NCI-H2227 treated with DMSO at 0.1 percent for 48 hours (cell line): ENCODE measurements around the gene SMYD2.

Experiments
- DNase-seq: peaks from one replicate; lab custom pipeline; 2025; lab: John Stamatoyannopoulos, UW

Gene SMYD2

DNA sequence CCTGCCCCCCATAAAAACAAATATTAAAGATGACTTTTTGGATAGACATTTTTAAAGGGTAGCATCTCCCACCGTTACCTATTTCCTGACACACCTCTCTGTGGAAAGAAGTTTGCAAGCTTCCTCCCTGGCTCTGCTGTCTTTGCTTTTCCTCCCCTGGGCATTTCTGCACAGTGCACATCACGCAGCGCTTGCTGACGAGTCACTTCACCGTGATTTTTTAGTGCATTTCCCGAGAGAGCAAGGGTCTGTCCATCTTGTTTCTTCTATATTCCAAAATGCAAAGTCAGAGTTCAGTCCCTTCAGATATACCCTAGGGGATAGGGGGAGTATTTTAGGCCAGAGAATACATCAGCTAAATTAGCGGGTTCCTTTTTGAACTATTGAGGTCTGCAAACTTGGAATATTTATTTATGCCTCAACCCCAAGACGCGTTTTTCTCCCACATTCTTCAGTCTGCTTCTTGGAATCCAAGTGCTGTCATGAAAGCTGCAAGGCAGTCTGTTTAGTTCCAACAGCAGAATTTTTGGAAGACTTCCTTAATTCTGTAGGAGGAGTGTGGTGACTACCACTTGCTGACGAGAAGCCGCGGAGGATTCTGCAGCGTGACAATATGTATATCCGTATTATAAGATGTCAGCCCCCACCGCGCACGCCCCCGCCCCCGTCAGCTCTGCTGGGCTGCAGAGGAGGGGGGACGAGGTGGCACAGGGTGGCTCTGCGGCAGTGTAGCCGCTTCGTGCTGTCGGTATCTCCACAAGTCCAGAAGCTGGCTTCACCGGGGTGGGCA is 22.4 kb downstream of the SMYD2 start:
- no peak for DNase-seq

GRCh38 chr1:214305164-214305751 is 24.3 kb downstream of the SMYD2 start:
- no peak for DNase-seq

GRCh38 chr1:214306269-214306668 is 25.3 kb downstream of the SMYD2 start:
- no peak for DNase-seq

DNA sequence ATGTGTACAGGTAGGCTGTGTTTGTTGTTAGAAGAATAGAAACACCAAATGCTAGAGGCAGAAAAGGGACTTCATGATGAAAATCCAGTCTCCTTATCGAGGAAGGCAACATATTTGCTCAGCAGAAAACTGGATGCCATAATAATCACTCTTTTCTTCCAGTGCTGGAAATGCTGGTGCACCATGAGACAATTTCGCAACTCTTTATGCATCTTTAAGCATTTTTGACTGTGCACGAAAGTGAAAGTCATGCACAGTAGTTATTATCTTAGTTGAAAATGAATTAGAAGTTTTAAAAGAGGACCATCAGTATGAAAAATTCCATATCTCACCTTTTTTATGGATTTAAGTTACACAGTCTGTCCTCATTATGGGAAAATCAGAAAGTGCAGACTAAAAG is 29.1 kb downstream of the SMYD2 start:
- no peak for DNase-seq

DNA sequence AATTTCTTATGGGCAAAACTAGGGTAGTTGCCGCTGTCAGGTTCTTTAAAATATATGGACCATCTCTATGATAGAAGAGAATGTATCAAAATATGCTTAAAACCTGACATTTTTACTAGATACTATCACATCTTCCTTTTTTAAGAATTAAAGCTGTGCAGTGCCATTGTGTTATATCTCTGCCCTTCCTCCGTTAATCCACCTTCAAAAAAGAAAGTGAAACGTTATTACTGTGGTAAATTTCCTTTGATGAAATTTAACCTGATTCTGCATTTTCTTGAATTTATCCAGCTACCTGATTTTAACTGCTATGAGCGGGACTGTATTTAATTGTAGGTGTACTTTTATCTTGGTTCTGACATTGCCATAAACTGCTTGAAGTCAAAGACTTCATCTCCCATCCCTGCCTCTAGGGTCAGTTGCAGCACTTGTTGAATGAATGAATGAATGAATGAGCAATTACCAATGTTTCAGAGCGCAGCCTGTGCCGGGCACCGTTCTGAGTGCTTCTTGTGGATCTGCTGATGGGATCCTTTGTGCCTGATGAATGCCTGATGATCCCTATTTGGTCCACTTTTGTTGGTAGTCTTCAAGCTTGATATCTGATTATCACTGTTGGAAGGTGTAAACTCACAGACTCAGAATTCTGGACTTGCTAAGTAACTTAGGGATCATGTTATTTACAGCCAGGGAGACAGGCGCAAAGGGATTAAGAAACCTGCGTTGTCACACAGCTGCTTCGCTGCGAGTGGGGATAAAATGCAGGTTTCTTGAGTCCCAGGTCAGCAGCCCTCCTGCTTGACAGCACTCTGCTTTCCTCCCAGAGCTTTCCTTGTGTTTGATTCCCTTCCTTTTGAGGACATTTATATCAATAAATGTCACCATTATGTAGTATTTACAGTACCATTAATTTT is 30.1 kb downstream of the SMYD2 start:
- no peak for DNase-seq

GRCh38 chr1:214312530-214313051 is 31.6 kb downstream of the SMYD2 start:
- no peak for DNase-seq

DNA sequence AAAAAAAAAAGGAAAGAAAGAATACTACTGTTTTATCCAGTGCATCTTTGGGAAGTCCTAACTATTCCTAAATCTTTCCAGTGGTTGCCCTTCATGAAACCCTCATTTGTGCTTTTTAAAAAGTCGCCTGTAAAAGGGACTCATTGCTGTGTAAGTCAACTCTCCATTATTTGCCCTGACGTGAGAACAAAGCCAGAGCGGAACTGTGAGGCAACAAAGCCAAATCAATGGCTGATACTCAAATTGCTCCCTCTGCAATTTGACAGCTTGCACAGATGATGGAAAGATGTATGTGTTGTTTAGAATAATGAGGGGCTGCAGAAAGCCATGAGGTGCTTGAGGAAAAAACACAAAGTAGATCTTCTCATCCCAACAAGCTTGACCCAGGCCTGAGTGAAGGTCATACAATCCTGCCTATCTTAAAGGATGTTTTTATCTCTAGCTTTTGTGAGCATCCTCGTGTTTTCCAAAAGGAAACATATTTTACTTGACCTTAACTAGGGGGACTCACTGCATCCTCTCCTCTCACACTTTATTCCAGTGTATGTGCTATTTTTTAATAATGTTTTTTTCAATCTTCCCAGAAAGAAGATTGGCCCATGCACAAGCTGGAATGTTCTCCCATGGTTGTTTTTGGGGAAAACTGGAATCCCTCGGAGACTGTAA is 33.4 kb downstream of the SMYD2 start:
- peak; percentile 59 for DNase-seq

DNA sequence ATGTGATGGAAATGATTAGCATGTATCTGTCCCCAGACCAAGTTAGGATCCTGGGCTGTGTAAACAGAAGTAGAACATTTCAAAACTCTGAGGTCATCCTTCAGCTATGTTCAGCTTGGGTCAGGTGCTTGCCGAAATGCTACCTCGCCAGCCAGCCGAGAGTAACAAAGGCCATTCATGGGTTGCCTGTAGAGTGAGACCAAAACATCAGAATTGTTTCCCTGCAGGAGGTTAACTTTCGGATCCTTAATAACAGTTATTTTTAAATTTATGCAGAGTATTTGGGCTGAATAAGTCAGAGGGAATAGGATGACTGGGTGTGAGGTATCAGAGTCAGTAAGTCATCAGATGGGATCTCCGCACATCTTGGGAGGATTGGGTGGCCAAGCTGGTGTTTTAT is 35.6 kb downstream of the SMYD2 start:
- DNase-seq: no peak

- DNase-seq: no peak
Observed at GRCh38 chr1:214317300-214317699, 36.3 kb downstream of the SMYD2 start.

DNA sequence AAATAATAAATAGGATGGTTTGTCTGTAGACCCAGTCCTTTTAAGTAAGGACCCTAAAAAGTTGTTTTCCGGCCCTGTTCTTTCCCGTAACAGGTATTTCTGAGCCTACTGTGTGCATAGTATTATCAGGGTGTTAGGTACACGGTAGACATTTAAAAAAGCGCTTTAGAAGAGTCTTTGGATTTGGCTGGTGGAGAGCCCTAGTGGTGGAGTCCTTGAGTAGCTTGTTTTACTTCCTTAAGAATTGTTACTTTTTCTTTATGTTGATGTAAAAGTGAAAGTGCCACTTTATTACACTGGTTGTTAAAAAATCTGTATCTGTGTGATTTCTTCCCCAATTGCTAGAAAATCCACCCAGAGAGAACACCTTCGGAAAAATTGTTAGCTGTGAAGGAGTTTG is 36.8 kb downstream of the SMYD2 start:
- no peak for DNase-seq

DNA sequence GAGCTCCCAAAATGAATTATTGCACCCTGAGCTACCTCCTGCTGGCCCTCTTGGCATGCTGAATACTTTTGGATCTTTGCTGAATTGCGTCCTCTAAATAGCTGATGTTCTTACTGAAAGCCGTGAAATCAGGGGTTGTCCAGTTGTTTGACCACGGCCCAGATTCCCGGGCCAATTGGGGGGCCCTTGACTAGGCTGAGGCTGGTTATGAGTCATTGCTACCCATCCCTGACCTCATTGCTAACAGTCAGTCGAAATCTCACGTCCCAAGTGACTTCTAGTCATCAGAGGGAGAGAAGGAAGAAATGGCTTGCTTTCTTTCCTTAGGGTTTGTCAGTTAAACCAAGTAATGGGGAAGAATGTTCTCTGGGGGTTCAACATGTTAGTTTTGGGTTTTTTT is 37.4 kb downstream of the SMYD2 start:
- no peak for DNase-seq

DNA sequence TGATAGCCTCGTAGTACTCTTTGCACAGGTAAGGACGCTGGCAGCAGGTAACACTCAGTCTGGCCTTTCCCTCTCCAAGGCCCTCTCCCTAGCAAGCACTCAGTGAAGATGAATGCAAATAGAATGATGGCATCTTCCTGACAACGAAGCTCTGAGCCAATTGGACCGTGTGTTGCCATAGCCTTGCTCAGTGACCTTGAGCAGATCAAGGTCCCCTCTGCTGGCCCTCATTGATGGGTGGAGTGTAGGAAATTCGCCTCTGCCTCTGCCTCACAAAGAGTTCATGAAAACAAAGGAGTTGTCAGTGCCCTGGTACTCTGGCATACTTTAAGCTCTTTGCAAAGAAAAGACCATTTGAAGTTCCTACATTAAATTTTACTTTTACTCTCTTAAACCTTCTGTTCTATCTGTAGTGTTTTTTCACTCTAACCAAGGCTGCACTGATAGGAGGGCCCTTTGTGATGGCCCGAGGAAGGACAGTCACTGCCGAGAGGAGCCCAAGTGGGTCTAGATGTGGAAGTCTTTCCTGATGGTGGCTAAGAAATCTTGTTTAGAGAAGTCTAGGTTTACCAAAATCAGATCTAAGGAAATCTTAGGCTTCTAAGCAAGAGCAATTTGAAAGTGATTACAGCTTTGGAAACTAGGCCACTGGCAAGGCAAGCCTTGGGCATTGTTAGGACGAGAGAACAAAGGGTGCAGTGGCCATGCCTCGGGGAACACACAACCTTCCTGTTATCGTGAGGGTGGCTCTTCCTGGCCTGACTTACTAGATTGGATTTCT is 38.2 kb downstream of the SMYD2 start:
- no peak for DNase-seq

DNA sequence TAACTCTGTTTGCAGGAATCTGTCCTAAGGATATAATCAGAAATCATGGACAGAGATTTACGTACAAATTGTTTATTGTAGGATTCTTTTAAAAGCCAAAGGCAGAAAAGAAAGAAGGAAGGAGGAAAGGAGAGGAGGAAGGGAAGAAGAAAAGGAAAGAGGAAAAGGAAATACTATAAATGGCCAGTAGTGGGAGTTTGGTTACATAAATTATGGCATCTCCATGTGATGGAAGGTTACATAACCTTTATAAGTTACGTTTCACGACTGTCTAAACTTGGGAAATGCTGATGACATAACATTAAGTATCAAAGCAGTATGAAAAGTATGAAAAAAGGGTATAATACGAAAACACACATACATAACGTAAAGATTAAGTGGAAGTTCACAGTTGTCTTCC is 39.0 kb downstream of the SMYD2 start:
- no peak for DNase-seq

GRCh38 chr1:214321705-214322453 is 40.9 kb downstream of the SMYD2 start:
- peak; percentile 61 for DNase-seq

GRCh38 chr1:214324896-214325800 is 44.2 kb downstream of the SMYD2 start:
- peak; percentile 89 for DNase-seq

GRCh38 chr1:214326406-214326805 is 45.4 kb downstream of the SMYD2 start:
- DNase-seq: no peak

- no peak for DNase-seq
Observed at GRCh38 chr1:214327514-214327913, 46.6 kb downstream of the SMYD2 start.

DNA sequence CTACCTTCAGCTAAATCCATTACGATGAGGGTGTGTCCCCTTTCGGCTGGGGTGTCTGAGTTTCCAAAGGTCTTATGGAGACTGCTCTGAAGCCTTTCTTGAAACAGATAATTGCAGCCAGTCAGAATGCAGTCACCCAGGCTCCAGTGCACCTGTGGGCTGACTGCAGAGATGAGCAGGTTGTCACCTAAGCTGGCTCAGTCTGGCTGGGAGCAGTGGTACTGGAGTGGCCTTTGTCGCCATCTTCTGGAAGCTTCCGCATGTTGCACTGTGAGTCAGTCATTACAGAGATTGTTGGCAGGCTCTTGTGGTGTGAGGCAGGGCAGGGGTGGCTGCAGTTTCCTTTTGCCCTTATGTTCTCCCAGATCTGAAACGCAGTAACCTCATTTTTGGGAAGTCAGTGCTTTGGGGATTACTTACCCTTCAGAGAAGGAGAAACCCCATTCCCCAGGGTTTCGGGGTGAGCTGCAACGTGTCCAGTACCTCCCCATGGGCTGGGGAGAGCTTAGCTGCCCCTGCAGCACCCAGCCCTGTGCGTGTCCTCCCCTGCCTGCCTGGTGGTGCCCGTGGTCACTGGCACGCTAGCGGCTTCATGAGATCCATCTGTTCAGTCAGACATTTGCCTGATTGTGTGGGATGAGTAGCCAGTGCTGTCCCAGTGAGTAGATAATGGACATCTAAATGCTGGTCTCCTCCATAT is 48.0 kb downstream of the SMYD2 start:
- DNase-seq: peak; percentile 85
